ENCODE results near the gene IFT80.

GRCh38 chr3:160330690-160331089 lies 68.3 kb downstream of the IFT80 start:
- TF ChIP-seq, protein P1, sequence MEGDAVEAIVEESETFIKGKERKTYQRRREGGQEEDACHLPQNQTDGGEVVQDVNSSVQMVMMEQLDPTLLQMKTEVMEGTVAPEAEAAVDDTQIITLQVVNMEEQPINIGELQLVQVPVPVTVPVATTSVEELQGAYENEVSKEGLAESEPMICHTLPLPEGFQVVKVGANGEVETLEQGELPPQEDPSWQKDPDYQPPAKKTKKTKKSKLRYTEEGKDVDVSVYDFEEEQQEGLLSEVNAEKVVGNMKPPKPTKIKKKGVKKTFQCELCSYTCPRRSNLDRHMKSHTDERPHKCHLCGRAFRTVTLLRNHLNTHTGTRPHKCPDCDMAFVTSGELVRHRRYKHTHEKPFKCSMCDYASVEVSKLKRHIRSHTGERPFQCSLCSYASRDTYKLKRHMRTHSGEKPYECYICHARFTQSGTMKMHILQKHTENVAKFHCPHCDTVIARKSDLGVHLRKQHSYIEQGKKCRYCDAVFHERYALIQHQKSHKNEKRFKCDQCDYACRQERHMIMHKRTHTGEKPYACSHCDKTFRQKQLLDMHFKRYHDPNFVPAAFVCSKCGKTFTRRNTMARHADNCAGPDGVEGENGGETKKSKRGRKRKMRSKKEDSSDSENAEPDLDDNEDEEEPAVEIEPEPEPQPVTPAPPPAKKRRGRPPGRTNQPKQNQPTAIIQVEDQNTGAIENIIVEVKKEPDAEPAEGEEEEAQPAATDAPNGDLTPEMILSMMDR (conservative IDR thresholded peaks at IDR 0.05; ENCODE audit: low read depth, low read length) = no peak
- no peak for TF ChIP-seq POLR2A (IDR thresholded peaks at IDR 0.05; ENCODE audit: low read depth, low read length)
- TF ChIP-seq MAZ (IDR thresholded peaks at IDR 0.05; ENCODE audit: borderline replicate concordance, low read depth, low read length) = no peak
- no peak for TF ChIP-seq ELK1 (IDR thresholded peaks at IDR 0.05; ENCODE audit: borderline replicate concordance, low read depth, low read length)
- TF ChIP-seq BHLHE40 (IDR thresholded peaks at IDR 0.05; ENCODE audit: low read depth, low read length) = no peak
- TF ChIP-seq SMC3 (IDR thresholded peaks at IDR 0.05; ENCODE audit: low read depth, low read length) = no peak
- TF ChIP-seq MAFK (IDR thresholded peaks at IDR 0.05; ENCODE audit: low read depth, low read length) = no peak
- TF ChIP-seq RCOR1 (IDR thresholded peaks at IDR 0.05; ENCODE audit: insufficient replicate concordance, low read length) = no peak
- no peak for TF ChIP-seq CHD1 (IDR thresholded peaks at IDR 0.05; ENCODE audit: low read depth, low read length)
- TF ChIP-seq RAD21 (IDR thresholded peaks at IDR 0.05; ENCODE audit: low read length) = no peak
- no peak for TF ChIP-seq MXI1 (IDR thresholded peaks at IDR 0.05; ENCODE audit: borderline replicate concordance, low read depth, low read length)
- no peak for TF ChIP-seq CEBPB (IDR thresholded peaks at IDR 0.05; ENCODE audit: low read depth, low read length)
- TF ChIP-seq USF2 (IDR thresholded peaks at IDR 0.05; ENCODE audit: low read depth, low read length) = no peak
- TF ChIP-seq NFE2L2 (IDR thresholded peaks at IDR 0.05; ENCODE audit: low read depth, low read length) = no peak
